ENCODE results near the gene ALG9. TPM values are rescaled to one million over a fixed set of nuclear protein-coding genes. Genes with fewer than 3 reads are reported as not detected.
A peak's percentile ranks its signal among the peaks of the same experiment; 100 is the strongest.

ALG9 gene, protein sequence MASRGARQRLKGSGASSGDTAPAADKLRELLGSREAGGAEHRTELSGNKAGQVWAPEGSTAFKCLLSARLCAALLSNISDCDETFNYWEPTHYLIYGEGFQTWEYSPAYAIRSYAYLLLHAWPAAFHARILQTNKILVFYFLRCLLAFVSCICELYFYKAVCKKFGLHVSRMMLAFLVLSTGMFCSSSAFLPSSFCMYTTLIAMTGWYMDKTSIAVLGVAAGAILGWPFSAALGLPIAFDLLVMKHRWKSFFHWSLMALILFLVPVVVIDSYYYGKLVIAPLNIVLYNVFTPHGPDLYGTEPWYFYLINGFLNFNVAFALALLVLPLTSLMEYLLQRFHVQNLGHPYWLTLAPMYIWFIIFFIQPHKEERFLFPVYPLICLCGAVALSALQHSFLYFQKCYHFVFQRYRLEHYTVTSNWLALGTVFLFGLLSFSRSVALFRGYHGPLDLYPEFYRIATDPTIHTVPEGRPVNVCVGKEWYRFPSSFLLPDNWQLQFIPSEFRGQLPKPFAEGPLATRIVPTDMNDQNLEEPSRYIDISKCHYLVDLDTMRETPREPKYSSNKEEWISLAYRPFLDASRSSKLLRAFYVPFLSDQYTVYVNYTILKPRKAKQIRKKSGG
- total RNA-seq (2012; rRNA removed) (35.7 and 44.7 TPM in 2 replicates), polyA plus RNA-seq (2012; rRNA removed) (18.2 and 20.7 TPM in 2 replicates), Bru-seq, nascent RNA (percentile 49 among the genes with signal in this experiment), BruChase-seq, experiment 1, labeled RNA remaining after a 6-hour chase (percentile 65 among the genes with signal in this experiment), BruChase-seq, experiment 2, labeled RNA remaining after a 2-hour chase (percentile 68 among the genes with signal in this experiment)
- 7.4 and 10.6 TPM in 2 replicates for polyA plus RNA-seq (2012; cell fraction: cytosol; rRNA removed)
- 10.9 and 48.7 TPM in 2 replicates for polyA plus RNA-seq (2012; cell fraction: nucleus; rRNA removed; ENCODE audit: low replicate concordance)
- long read RNA-seq, transcript ALG9-214 (15 exons, 2,028 nt): major isoform, 7 of 17 reads
- long read RNA-seq, partial matches to known transcripts: 0 of 17 reads
- long read RNA-seq, other reads (novel, unspliced or antisense): 4 of 17 reads

- peak within 1 kb of the TSS; percentile 54; the same call in 1 of the 2 replicates for H2AK5ac ChIP-seq (ENCODE audit: low read depth, low read length)
- TF ChIP-seq CHD1 (IDR thresholded peaks at IDR 0.05; ENCODE audit: low read depth, low read length) (no peak), RAD21 (IDR thresholded peaks at IDR 0.05; ENCODE audit: low read length) (no peak), SMC3 (IDR thresholded peaks at IDR 0.05; ENCODE audit: low read depth, low read length) (0 out of 2 replicates have a peak, but pooled peaks have one; percentile 7), POLR2A (IDR thresholded peaks at IDR 0.05; ENCODE audit: low read depth, low read length) (peak; percentile 20; the same call in 1 of the 2 replicates), ELK1 (IDR thresholded peaks at IDR 0.05; ENCODE audit: borderline replicate concordance, low read depth, low read length) (no peak)
- TF ChIP-seq, protein P1, sequence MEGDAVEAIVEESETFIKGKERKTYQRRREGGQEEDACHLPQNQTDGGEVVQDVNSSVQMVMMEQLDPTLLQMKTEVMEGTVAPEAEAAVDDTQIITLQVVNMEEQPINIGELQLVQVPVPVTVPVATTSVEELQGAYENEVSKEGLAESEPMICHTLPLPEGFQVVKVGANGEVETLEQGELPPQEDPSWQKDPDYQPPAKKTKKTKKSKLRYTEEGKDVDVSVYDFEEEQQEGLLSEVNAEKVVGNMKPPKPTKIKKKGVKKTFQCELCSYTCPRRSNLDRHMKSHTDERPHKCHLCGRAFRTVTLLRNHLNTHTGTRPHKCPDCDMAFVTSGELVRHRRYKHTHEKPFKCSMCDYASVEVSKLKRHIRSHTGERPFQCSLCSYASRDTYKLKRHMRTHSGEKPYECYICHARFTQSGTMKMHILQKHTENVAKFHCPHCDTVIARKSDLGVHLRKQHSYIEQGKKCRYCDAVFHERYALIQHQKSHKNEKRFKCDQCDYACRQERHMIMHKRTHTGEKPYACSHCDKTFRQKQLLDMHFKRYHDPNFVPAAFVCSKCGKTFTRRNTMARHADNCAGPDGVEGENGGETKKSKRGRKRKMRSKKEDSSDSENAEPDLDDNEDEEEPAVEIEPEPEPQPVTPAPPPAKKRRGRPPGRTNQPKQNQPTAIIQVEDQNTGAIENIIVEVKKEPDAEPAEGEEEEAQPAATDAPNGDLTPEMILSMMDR (conservative IDR thresholded peaks at IDR 0.05; ENCODE audit: low read depth, low read length): peak; percentile 30; the same call in 1 of the 2 replicates
- BruUV-seq (replicated peaks): TSS peak; percentile 62
Measured at GRCh38 chr11:111870886-111871692, at the start of gene ALG9. ALG9 (minus strand) TSS chr11:111871581; CDS start chr11:111871482, 99 bp downstream.

More at GRCh38 chr11:111870886-111871692, at the start of gene ALG9:
- Histone ChIP-seq H3K23ac (ENCODE audit: low read depth, low read length) (peak within 1 kb of the TSS; percentile 50), H3K9me3 (ENCODE audit: control insufficient read depth, insufficient read depth, low read length) (no peaks in the 10 kb centered on the region), H3K4me1 (ENCODE audit: control insufficient read depth, insufficient read depth, low read length) (peaks cover 2% of the 10 kb centered on the region), H2BK120ac (ENCODE audit: low read depth, low read length) (peak within 1 kb of the TSS; percentile 69), H3K79me1 (ENCODE audit: low read depth in 1 of 2, low read length in 2 of 2) (peaks cover 3 to 19% of the 10 kb centered on the region in 2 experiments; a peak in 3 of 4 replicates), H3K36me3 (ENCODE audit: control insufficient read depth, insufficient read depth, low read length) (peaks cover 4% of the 10 kb centered on the region), H2BK20ac (ENCODE audit: low read depth, low read length) (no peak within 1 kb of the TSS), H3K9ac (ENCODE audit: low read depth, low read length) (peak within 1 kb of the TSS; percentile 92), H2AK9ac (replicated peaks; ENCODE audit: low read depth, low read length, poor library complexity) (peak within 1 kb of the TSS; percentile 85), H3K4me2 (ENCODE audit: low read depth, low read length) (peak within 1 kb of the TSS; percentile 91), H3K18ac (ENCODE audit: low read depth, low read length) (peak within 1 kb of the TSS; percentile 67), H3K14ac (replicated peaks; ENCODE audit: low read depth, low read length) (peak within 1 kb of the TSS; percentile 91), H2AFZ (replicated peaks; ENCODE audit: low read length, poor library complexity) (peak within 1 kb of the TSS; percentile 90), H4K5ac (ENCODE audit: low read depth, low read length) (peak within 1 kb of the TSS; percentile 89), H3K4me3 (ENCODE audit: insufficient read depth, low read depth, low read length) (peak within 1 kb of the TSS; percentile 94), H3K4ac (ENCODE audit: low read depth, low read length) (peak within 1 kb of the TSS; percentile 85), H3K9me1 (ENCODE audit: insufficient read depth, low read length) (peaks cover 4% of the 10 kb centered on the region; the same call in 1 of the 2 replicates), H4K91ac (ENCODE audit: insufficient read depth, low read depth, low read length) (peak within 1 kb of the TSS; percentile 88), H3K56ac (ENCODE audit: extremely low read depth, insufficient read depth, low read length) (peak within 1 kb of the TSS; percentile 86), H2BK15ac (ENCODE audit: low read depth, low read length) (no peak within 1 kb of the TSS), H4K8ac (ENCODE audit: low read depth in 2 of 2, low read length in 2 of 2) (peak within 1 kb of the TSS; percentile 89 to 91), H4K20me1 (ENCODE audit: insufficient read depth, low read length) (no peaks in the 10 kb centered on the region), H3K27me3 (ENCODE audit: control insufficient read depth, insufficient read depth, low read length) (no peaks in the 10 kb centered on the region), H2BK5ac (ENCODE audit: low read depth, low read length, poor library complexity, severe bottlenecking) (peak within 1 kb of the TSS; percentile 93), H3K27ac (ENCODE audit: insufficient read depth, low read length) (peak within 1 kb of the TSS; percentile 97)
- DNase-seq: peak; percentile 82
- intact Hi-C loops (cut with micrococcal nuclease) (loop anchor here (2.0 to 10.0 kb wide), 2 partner anchors 126 to 354 kb away; partner anchors contain the start of gene PTS), in situ Hi-C loops (cut with MboI; ENCODE audit: low sequenced_read_pairs) (no loop called here), dilution Hi-C loops (cut with HindIII; ENCODE audit: low sequenced_read_pairs, unreplicated experiment) (no loop called here)
- CTCF ChIA-PET: interaction anchor here (1.0 to 1.5 kb wide), 4 partner anchors 14 to 111 kb away, joined by 4 to 6 read pairs (median 5); no protein-coding TSS in a partner anchor
- ATAC-seq (ENCODE audit: low read depth): peak; percentile 99
- POLR2A ChIA-PET (ENCODE audit: unreplicated experiment): no interaction called here
- 0% methylated on average over 23 of the region's 51 CpGs; no CpG with 5 or more reads in 1 of the 2 experiments for WGBS, 2 experiments (ENCODE audit: extremely low coverage in 2 of 2, insufficient read length in 1 of 2)
